Measurements from ENCODE around the gene CCDC188.
A peak's percentile ranks its signal among the peaks of the same experiment; 100 is the strongest.

CCDC188 gene

DNA sequence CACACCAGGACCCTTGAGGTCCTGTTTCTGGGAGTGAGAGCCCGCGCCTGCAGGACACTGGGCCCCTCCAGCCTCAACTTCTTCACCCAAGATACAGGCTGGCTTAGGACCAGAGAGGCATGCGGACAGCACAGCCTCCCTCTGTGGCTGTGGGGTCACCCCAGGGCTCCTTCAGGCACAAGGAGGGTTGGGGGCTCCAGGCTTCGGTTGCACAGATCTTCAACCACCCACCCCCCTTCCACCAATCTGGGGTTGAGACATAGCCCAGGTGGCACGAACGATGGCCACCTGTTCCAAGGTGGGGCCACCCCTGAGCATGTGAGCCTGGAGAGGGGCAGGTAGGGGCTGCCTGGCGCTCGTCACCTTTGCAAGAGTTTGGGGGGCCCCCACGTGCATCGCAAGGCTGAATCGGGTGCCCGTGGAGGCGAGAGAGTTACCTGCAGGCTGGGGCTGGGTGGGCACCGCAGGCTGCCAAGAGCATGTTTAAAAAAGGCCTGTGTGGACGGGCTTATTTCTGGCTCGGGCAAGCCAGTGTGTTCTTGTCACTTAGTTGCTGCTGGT is 18.1 kb downstream of the CCDC188 start:
- TF ChIP-seq MYC (IDR thresholded peaks at IDR 0.05; ENCODE audit: low read depth, low read length) = no peak
- TF ChIP-seq, protein P1, sequence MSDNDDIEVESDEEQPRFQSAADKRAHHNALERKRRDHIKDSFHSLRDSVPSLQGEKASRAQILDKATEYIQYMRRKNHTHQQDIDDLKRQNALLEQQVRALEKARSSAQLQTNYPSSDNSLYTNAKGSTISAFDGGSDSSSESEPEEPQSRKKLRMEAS (IDR thresholded peaks at IDR 0.05; ENCODE audit: low read depth, low read length) = no peak
- TF ChIP-seq POLR2A (IDR thresholded peaks at IDR 0.05; ENCODE audit: extremely low read depth, insufficient read length) = no peak
- TF ChIP-seq, protein P2, sequence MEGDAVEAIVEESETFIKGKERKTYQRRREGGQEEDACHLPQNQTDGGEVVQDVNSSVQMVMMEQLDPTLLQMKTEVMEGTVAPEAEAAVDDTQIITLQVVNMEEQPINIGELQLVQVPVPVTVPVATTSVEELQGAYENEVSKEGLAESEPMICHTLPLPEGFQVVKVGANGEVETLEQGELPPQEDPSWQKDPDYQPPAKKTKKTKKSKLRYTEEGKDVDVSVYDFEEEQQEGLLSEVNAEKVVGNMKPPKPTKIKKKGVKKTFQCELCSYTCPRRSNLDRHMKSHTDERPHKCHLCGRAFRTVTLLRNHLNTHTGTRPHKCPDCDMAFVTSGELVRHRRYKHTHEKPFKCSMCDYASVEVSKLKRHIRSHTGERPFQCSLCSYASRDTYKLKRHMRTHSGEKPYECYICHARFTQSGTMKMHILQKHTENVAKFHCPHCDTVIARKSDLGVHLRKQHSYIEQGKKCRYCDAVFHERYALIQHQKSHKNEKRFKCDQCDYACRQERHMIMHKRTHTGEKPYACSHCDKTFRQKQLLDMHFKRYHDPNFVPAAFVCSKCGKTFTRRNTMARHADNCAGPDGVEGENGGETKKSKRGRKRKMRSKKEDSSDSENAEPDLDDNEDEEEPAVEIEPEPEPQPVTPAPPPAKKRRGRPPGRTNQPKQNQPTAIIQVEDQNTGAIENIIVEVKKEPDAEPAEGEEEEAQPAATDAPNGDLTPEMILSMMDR (IDR thresholded peaks at IDR 0.05; ENCODE audit: low read depth, low read length) = no peak
- peak overlapping the region; percentile 50 for H3K4me3 ChIP-seq (ENCODE audit: low read depth, low read length)
- DNase-seq (ENCODE audit: low read depth) = no peak

DNA sequence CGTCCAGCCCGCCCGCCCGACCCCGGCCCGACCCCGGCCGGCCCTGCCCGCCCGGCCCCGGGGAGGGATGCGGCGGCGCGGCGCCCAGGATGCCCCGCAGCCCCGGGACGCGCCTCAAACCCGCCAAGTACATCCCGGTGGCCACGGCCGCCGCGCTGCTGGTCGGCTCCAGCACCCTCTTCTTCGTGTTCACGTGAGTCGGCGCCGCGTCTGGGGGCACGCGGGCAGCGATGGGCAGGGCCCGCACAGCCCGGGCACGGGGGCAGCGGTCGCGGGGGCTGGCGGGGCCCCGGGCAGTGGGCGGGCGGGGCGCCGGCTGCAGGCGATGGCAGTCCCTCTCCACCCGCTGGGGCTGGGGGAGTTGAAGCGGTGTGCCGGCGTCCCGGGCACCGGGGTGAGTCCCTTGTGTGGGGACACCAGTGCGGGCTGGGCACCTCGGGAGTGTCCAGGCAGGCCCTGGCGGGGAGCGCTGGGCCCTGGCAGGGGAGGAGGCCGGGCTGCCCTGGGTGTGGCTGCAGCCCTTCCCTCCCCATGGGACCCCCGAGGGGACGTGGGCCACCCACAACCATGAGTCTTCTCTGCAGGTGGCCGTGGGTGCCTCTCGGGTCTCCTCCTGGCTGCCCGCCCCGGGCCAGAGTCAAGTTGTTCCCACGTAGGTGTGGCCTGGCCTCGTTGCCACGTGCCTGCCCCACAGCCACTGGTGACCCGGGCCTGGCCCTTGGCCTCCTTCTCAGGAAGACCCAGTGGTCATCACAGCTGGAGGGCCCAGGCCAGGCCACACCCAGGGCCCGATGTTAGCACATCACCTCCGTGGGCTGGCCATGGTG is 18.8 kb downstream of the CCDC188 start:
- peak overlapping the region; percentile 50 for H3K4me3 ChIP-seq (ENCODE audit: low read depth, low read length)
- DNase-seq (ENCODE audit: low read depth) = no peak
- TF ChIP-seq MYC (IDR thresholded peaks at IDR 0.05; ENCODE audit: low read depth, low read length) = no peak
- TF ChIP-seq, protein P2 (IDR thresholded peaks at IDR 0.05; ENCODE audit: low read depth, low read length) = no peak
- TF ChIP-seq, protein P1 (IDR thresholded peaks at IDR 0.05; ENCODE audit: low read depth, low read length) = no peak
- TF ChIP-seq POLR2A (IDR thresholded peaks at IDR 0.05; ENCODE audit: extremely low read depth, insufficient read length) = no peak

DNA sequence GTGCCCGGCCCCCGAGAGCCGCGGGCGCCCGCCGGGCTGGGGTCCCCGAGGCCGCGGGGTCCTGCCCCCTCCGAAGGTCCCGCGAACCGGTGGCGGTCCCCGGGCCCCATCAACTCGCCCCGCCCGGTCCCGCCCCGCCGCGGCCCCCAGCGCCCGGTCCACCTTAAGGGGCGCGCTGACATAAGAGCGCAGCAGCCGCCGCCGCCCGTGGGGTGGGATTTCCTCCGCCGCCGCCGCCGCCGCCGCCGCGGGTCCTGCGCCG is 19.3 kb downstream of the CCDC188 start, which contains the start of gene ZDHHC8:
TSS of gene ZDHHC8 (plus strand) at position 208 of the 262 bp plus-strand sequence. CDS start 144 bp downstream, outside the sequence.
- H3K4me3 ChIP-seq (ENCODE audit: low read depth, low read length) = peak within 1 kb of the TSS; percentile 55

DNA sequence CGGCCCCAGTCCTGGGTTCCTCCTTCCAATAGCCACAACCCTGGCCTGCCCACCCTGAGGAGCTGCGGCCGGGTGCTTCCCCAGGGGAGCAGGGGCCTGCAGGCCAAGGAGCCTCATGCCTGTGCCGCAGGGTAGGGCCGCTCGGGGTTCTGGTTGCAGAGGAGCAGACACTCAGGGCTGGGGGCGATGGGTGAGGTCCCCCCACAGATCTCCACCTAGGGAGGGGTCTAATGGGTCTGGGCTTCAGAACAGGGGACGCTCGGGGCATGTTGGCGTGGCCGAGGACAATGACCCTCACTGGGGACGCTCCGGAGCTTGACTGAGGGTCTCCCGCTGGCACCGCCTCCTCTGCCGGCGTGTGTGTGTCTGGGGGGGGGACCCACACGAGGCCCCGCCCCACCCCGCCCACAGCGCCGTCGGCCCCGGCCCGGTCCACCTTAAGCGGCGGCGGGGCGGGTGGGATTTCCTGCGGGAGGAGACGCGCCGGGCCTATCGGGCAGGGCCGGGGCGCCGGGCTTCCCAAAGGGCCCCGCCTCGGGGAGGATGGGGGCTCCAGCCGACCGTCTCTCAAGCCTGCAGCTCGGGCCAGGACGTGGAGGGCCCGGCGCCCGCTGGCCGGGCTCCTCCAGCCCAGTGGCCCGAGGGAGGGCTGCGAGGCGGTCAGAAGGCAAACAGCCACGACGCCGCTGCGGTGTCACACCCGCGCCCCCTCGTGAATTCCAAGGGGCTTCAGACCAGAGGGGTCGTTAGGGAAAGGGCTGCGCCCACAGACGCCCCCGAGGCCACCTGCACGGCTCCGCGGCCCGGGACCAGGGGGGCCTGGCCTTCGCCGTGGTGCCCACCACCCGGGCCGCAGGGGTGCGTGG is 19.9 kb downstream of the CCDC188 start:
- peak overlapping the region; percentile 55 for H3K4me3 ChIP-seq (ENCODE audit: low read depth, low read length)
- peak; percentile 85 for DNase-seq (ENCODE audit: low read depth)
- TF ChIP-seq POLR2A (IDR thresholded peaks at IDR 0.05; ENCODE audit: extremely low read depth, insufficient read length) = no peak
- TF ChIP-seq MYC (IDR thresholded peaks at IDR 0.05; ENCODE audit: low read depth, low read length) = no peak; the same call in 1 of the 2 replicates
- TF ChIP-seq, protein P2 (IDR thresholded peaks at IDR 0.05; ENCODE audit: low read depth, low read length) = no peak
- TF ChIP-seq, protein P1 (IDR thresholded peaks at IDR 0.05; ENCODE audit: low read depth, low read length) = no peak

More for the DNA sequence above, 19.3 kb downstream of the CCDC188 start, which contains the start of gene ZDHHC8:
- peak; percentile 49 for DNase-seq (ENCODE audit: low read depth)
- TF ChIP-seq, protein P2 (IDR thresholded peaks at IDR 0.05; ENCODE audit: low read depth, low read length) = no peak
- TF ChIP-seq, protein P1 (IDR thresholded peaks at IDR 0.05; ENCODE audit: low read depth, low read length) = no peak
- TF ChIP-seq MYC (IDR thresholded peaks at IDR 0.05; ENCODE audit: low read depth, low read length) (no peak), POLR2A (IDR thresholded peaks at IDR 0.05; ENCODE audit: extremely low read depth, insufficient read length) (no peak)

DNA sequence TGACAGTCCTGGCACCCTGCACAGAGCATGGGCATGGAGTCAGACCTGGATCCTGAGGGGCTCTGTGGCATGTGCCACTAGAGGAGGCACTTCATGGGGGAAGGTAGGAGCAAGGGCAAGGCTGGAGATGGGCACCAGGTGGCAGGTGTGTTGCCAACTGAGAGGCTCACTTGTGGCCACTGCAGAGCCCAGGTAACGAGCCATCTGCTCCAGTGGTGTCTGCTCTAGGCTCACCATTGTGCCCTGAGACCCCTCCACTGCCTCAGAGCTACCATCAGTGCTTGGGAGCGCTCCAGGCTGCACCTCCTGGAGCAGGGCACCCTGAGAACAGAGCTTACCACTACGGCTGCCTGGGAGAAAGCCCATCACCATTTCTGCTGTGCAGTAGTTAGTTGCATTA is 20.5 kb downstream of the CCDC188 start:
- H3K4me3 ChIP-seq (ENCODE audit: low read depth, low read length) = no peak overlapping the region
- TF ChIP-seq, protein P1 (IDR thresholded peaks at IDR 0.05; ENCODE audit: low read depth, low read length) = no peak
- TF ChIP-seq POLR2A (IDR thresholded peaks at IDR 0.05; ENCODE audit: extremely low read depth, insufficient read length) = no peak
- TF ChIP-seq, protein P2 (IDR thresholded peaks at IDR 0.05; ENCODE audit: low read depth, low read length) = no peak
- TF ChIP-seq MYC (IDR thresholded peaks at IDR 0.05; ENCODE audit: low read depth, low read length) = no peak
- no peak for DNase-seq (ENCODE audit: low read depth)
